Nephron (organoid): ENCODE data around the gene FSTL4.

ENCODE experiments used
- H3K27ac Mint-ChIP-seq, 3 experiments: 2 replicates each; pipeline ENCODE4 v1.8.0; 2020; ENCODE audit warnings: mixed read lengths in 3 of 3, mild to moderate bottlenecking in 2 of 3, moderate library complexity in 1 of 3
- H3K27me3 Mint-ChIP-seq: 2 replicates; pipeline ENCODE4 v1.8.0; 2021; ENCODE audit warnings: low read depth, mild to moderate bottlenecking, moderate library complexity, mixed read lengths
- H3K36me3 Mint-ChIP-seq: 2 replicates; pipeline ENCODE4 v1.8.0; 2020; ENCODE audit warnings: low read depth, mixed read lengths
- H3K4me1 Mint-ChIP-seq: 2 replicates; pipeline ENCODE4 v1.8.0; 2020; ENCODE audit warnings: mixed read lengths
- H3K4me3 Mint-ChIP-seq, 3 experiments: 2 replicates each; pipeline ENCODE4 v1.8.0; 2020; ENCODE audit warnings: mild to moderate bottlenecking in 3 of 3, mixed read lengths in 3 of 3, moderate library complexity in 2 of 3
- H3K9me3 Mint-ChIP-seq: 2 replicates; pipeline ENCODE4 v1.8.0; 2020; ENCODE audit warnings: mixed read lengths
- CTCF ChIP-seq, 3 experiments: fragments of 200-600 bp; sonication (generic); IDR thresholded peaks; one replicate each; pipeline ENCODE4 v1.5.0; 2021; ENCODE audit warnings: antibody characterized with exemption in 3 of 3; ENCODE audit not compliant: unreplicated experiment in 3 of 3

Gene FSTL4

GRCh38 chr5:133228316-133228715, 384.0 kb downstream of the FSTL4 start:
- Mint-ChIP-seq H3K9me3 (no peaks in the 10 kb centered on the region), H3K27ac (no peak overlapping the region), H3K4me1 (peaks cover 13% of the 10 kb centered on the region), H3K36me3 (no peaks in the 10 kb centered on the region), H3K27me3 (peaks cover 19% of the 10 kb centered on the region), H3K4me3 (no peak overlapping the region)
- TF ChIP-seq CTCF (IDR thresholded peaks at IDR 0.05; ENCODE audit: unreplicated experiment in 3 of 3): no peak

DNA sequence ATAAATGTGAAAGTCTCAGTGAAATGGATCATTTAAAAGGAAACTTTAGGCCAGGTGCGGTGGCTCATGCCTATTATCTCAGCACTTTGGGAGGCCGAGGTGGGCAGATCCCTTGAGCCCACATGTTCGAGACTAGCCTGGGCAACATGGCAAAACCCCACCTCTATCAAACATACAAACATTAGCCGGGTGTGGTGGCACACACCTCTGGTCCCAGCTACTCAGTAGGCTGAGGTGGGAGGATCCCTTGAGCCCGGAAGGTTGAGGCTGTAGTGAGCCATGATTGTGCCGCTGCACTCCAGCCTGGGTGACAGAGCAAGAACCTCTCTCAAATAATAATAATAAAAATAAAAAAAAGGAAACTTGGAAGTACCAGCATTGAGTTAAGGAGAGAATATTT, 384.4 kb downstream of the FSTL4 start:
- Mint-ChIP-seq H3K9me3 (no peaks in the 10 kb centered on the region), H3K27me3 (peaks cover 18% of the 10 kb centered on the region), H3K4me1 (peaks cover 18% of the 10 kb centered on the region), H3K36me3 (no peaks in the 10 kb centered on the region), H3K4me3 (no peak overlapping the region), H3K27ac (no peak overlapping the region)
- TF ChIP-seq CTCF (IDR thresholded peaks at IDR 0.05; ENCODE audit: unreplicated experiment in 3 of 3): no peak

GRCh38 chr5:133227082-133227481, 385.3 kb downstream of the FSTL4 start:
- H3K36me3 Mint-ChIP-seq: no peaks in the 10 kb centered on the region

GRCh38 chr5:133226186-133226585, 386.2 kb downstream of the FSTL4 start:
- Mint-ChIP-seq H3K4me3 (no peak overlapping the region), H3K27ac (no peak overlapping the region), H3K27me3 (peaks cover 15% of the 10 kb centered on the region), H3K36me3 (no peaks in the 10 kb centered on the region), H3K9me3 (no peaks in the 10 kb centered on the region), H3K4me1 (peaks cover 19% of the 10 kb centered on the region)
- no peak for TF ChIP-seq CTCF (IDR thresholded peaks at IDR 0.05; ENCODE audit: unreplicated experiment in 3 of 3)

More at GRCh38 chr5:133227082-133227481, 385.3 kb downstream of the FSTL4 start:
- H3K4me1 Mint-ChIP-seq: peaks cover 22% of the 10 kb centered on the region
- TF ChIP-seq CTCF (IDR thresholded peaks at IDR 0.05; ENCODE audit: unreplicated experiment in 3 of 3): no peak
- H3K27me3 Mint-ChIP-seq: peaks cover 15% of the 10 kb centered on the region
- no peak overlapping the region for H3K27ac Mint-ChIP-seq
- no peaks in the 10 kb centered on the region for H3K9me3 Mint-ChIP-seq
- no peak overlapping the region for H3K4me3 Mint-ChIP-seq

- Mint-ChIP-seq H3K4me3 (no peak overlapping the region), H3K9me3 (no peaks in the 10 kb centered on the region), H3K27me3 (peaks cover 15% of the 10 kb centered on the region), H3K4me1 (peaks cover 19% of the 10 kb centered on the region), H3K27ac (no peak overlapping the region), H3K36me3 (no peaks in the 10 kb centered on the region)
- TF ChIP-seq CTCF (IDR thresholded peaks at IDR 0.05; ENCODE audit: unreplicated experiment in 3 of 3): no peak
Measured at GRCh38 chr5:133225671-133226152, 386.6 kb downstream of the FSTL4 start.

DNA sequence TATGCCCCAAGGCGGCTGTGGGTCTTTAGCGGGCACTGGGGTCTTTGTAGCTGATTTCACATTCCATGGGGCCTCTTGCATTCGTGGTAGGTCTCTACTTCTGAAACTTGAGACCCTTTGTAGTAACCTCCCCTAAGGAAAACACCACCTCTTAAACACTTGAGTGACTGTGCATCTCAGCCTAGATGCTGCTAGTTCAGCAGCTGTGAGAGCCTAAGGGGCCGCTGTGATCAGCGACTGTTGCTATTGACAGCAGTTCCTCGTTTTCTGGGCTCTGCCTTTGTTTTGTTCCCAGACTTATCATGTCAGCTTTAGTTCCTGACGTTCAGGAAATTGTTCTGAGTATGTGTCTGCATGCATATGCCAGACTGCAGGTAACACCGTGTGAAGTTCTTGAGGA, 389.4 kb downstream of the FSTL4 start:
- Mint-ChIP-seq H3K27me3 (peaks cover 15% of the 10 kb centered on the region), H3K36me3 (no peaks in the 10 kb centered on the region), H3K27ac (peak overlapping the region in 1 of 3 experiments; percentile 40), H3K9me3 (no peaks in the 10 kb centered on the region), H3K4me3 (no peak overlapping the region), H3K4me1 (peaks cover 19% of the 10 kb centered on the region)
- TF ChIP-seq CTCF (IDR thresholded peaks at IDR 0.05; ENCODE audit: unreplicated experiment in 3 of 3): no peak
